UCSD-AML1 (cell line): ENCODE results near the gene SPATC1L.
A peak's percentile ranks its signal among the peaks of the same experiment; 100 is the strongest.
"Not testable (repeated sequence)": the region's sequence is repeated elsewhere in the genome, so short reads cannot be mapped to it uniquely, and the experiment has no call there.

Source experiments
- DNase-seq: peaks from one replicate; lab custom pipeline; 2025; ENCODE audit not compliant: unreplicated experiment; lab: John Stamatoyannopoulos, UW

SPATC1L gene

GRCh38 chr21:46184625-46185555, 631 bp upstream of the SPATC1L start:
- DNase-seq = peak; percentile 67

- DNase-seq = not testable (repeated sequence)
These were observed 836 bp downstream of the SPATC1L start for GRCh38 chr21:46183337-46183909.

GRCh38 chr21:46182548-46183336, 1.5 kb downstream of the SPATC1L start:
- DNase-seq = no peak

GRCh38 chr21:46181953-46182547, 2.2 kb downstream of the SPATC1L start:
- DNase-seq = no peak

- DNase-seq = no peak
These were observed 2.8 kb downstream of the SPATC1L start for GRCh38 chr21:46181436-46181835.

- DNase-seq = no peak
These were observed 3.4 kb downstream of the SPATC1L start for GRCh38 chr21:46180778-46181391.

GRCh38 chr21:46180079-46180722, 4.1 kb downstream of the SPATC1L start:
- DNase-seq = no peak

GRCh38 chr21:46179708-46180078, 4.6 kb downstream of the SPATC1L start:
- DNase-seq = no peak

- DNase-seq = no peak
These were observed 5.3 kb downstream of the SPATC1L start for GRCh38 chr21:46178961-46179360.

- DNase-seq = not testable (repeated sequence)
These were observed 7.7 kb downstream of the SPATC1L start for GRCh38 chr21:46176443-46177129.

GRCh38 chr21:46173573-46173972, 10.7 kb downstream of the SPATC1L start:
- DNase-seq = no peak

- no peak for DNase-seq
These were observed 11.3 kb downstream of the SPATC1L start for GRCh38 chr21:46172863-46173528.

GRCh38 chr21:46171996-46172862, 12.0 kb downstream of the SPATC1L start:
- no peak for DNase-seq

GRCh38 chr21:46171585-46171984, 12.7 kb downstream of the SPATC1L start:
- DNase-seq = no peak

- DNase-seq = not testable (repeated sequence)
These were observed 13.6 kb downstream of the SPATC1L start for GRCh38 chr21:46170436-46171193.

- no peak for DNase-seq
These were observed 15.4 kb downstream of the SPATC1L start for GRCh38 chr21:46168659-46169386.

- DNase-seq = no peak
These were observed 16.0 kb downstream of the SPATC1L start for GRCh38 chr21:46168238-46168637.
